Activated B cell treated with CpG ODN at 0.5 μM for 24 hours (primary cell): ENCODE data around the gene TOM1. TPM values are rescaled to one million over a fixed set of nuclear protein-coding genes. Genes with fewer than 3 reads are reported as not detected.

Source experiments
- ATAC-seq: fragments of 200-7000 bp; cut with Tn5 transposase; one replicate; pipeline ENCODE4 v1.10.0; 2021; ENCODE audit warnings: low read depth, mild to moderate bottlenecking, moderate library complexity
- CTCF ChIA-PET: fragments of 350-600 bp; sonication (Branson Sonifier 250); formaldehyde crosslinking; loops from one replicate; lab custom pipeline; 2021; ENCODE audit warnings: antibody characterized with exemption; lab: Charles Lee
- POLR2A ChIA-PET: fragments of 350-600 bp; sonication (Branson Sonifier 250); formaldehyde crosslinking; loops from one replicate; lab custom pipeline; 2021; ENCODE audit warnings: antibody characterized with exemption; lab: Charles Lee
- DNase-seq: peaks from one replicate; pipeline ENCODE4 v3.0.0; 2022
- H3K27ac Mint-ChIP-seq: one replicate; pipeline ENCODE4 v1.8.0; 2020; ENCODE audit warnings: mixed read lengths
- H3K27me3 Mint-ChIP-seq: one replicate; pipeline ENCODE4 v1.8.0; 2021; ENCODE audit warnings: mixed read lengths
- H3K36me3 Mint-ChIP-seq: one replicate; pipeline ENCODE4 v1.8.0; 2021; ENCODE audit warnings: low read depth, mixed read lengths
- H3K4me1 Mint-ChIP-seq: one replicate; pipeline ENCODE4 v1.8.0; 2021; ENCODE audit warnings: mixed read lengths
- H3K4me3 Mint-ChIP-seq: one replicate; pipeline ENCODE4 v1.8.0; 2020; ENCODE audit warnings: mild to moderate bottlenecking, mixed read lengths
- H3K9me3 Mint-ChIP-seq: one replicate; pipeline ENCODE4 v1.8.0; 2020; ENCODE audit warnings: mixed read lengths
- intact Hi-C: fragments of 100-400 bp; cut with micrococcal nuclease; formaldehyde crosslinking; loops from one replicate; pipeline ENCODE4 v1.15.1; 2024
- total RNA-seq: library from RNA; stranded (reverse); gene quantifications from 2 replicates; pipeline ENCODE4 v1.2.3, GENCODE V29; 2022
- TF ChIP-seq, protein P1 (sequence below): fragments of 200-600 bp; IDR thresholded peaks from one replicate; pipeline ENCODE4 v1.8.0; 2022; ENCODE audit warnings: antibody characterized with exemption, mild to moderate bottlenecking

TOM1 gene
- total RNA-seq, 1 donor from 2014 or later, result 40.8 TPM

DNA sequence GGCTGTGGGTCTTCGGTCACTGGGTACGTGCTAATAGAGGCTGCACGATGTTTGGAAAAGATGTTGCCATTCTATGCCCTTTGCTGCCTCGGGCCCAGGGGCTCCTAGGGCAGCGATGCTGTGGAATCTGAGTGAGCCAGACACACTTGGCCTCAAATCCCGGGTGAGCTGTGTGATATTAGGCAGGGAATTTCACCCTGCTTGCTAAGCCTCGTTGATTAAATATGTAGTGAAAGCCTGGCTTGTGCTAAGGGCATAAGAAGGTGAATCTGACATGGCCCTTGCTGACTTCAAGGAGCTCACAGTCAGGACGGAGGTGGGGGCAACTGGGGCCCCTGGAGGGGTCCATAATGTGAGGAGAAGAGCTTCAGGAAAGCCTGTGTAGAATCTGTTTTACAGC, 75.8 kb downstream of the TOM1 start:
- TF ChIP-seq, protein P1, sequence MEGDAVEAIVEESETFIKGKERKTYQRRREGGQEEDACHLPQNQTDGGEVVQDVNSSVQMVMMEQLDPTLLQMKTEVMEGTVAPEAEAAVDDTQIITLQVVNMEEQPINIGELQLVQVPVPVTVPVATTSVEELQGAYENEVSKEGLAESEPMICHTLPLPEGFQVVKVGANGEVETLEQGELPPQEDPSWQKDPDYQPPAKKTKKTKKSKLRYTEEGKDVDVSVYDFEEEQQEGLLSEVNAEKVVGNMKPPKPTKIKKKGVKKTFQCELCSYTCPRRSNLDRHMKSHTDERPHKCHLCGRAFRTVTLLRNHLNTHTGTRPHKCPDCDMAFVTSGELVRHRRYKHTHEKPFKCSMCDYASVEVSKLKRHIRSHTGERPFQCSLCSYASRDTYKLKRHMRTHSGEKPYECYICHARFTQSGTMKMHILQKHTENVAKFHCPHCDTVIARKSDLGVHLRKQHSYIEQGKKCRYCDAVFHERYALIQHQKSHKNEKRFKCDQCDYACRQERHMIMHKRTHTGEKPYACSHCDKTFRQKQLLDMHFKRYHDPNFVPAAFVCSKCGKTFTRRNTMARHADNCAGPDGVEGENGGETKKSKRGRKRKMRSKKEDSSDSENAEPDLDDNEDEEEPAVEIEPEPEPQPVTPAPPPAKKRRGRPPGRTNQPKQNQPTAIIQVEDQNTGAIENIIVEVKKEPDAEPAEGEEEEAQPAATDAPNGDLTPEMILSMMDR, result no peak
- H3K36me3 Mint-ChIP-seq, result no peaks in the 10 kb centered on the region
- peaks cover 47% of the 10 kb centered on the region for H3K4me1 Mint-ChIP-seq
- ChIA-PET POLR2A (interaction anchor here (0.5 to 3.4 kb wide), 8 partner anchors 17 to 44 kb away, joined by 3 to 43 read pairs (median 4); no protein-coding TSS in a partner anchor), CTCF (interaction anchor here (1.0 kb wide), 2 partner anchors 23 to 35 kb away, joined by 4 to 6 read pairs; no protein-coding TSS in a partner anchor)
- ATAC-seq (no peak), DNase-seq (no peak)
- H3K9me3 Mint-ChIP-seq, result no peaks in the 10 kb centered on the region
- H3K27ac Mint-ChIP-seq, result peak overlapping the region; percentile 21
- intact Hi-C loops, result no loop called here
- no peaks in the 10 kb centered on the region for H3K27me3 Mint-ChIP-seq
- H3K4me3 Mint-ChIP-seq, result no peak overlapping the region

DNA sequence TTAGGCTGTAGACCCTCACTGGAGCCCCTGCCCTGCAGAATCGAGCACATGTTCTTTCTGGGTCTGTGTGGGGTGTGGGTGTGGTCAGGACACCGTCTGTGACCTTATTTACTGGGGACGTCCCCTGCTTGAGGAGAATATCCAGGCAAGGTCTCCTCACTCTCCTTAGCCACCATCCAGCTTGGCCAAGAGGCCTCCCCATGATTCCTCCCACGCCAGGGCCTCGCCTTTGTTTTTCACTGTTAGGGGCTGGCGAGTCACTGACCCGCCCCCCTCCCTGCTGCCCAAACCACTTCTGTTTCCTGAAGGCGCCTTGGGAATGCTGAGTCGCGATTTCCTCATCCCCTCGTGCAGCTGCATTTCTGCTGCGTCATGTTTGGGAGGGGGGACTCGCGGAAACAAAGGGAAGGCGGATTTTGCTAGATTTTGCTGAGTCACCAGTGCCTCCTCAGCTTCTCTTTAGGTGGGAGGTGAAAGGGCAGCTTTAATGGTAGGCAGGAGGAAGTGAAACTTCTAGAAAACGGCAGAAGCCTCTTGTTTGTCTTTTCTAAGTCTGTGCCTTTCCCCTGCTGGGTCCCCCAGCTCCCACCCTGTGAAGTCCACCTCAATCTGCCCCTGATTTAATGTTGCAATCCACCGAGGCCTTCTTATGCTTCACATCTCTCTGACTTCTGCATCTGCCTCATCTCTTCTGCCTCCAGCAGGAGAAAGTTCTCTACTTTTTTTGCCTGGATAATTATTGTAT, 77.2 kb downstream of the TOM1 start:
- ATAC-seq (peak; percentile 78), DNase-seq (peak; percentile 44)
- TF ChIP-seq, protein P1, result no peak
- CTCF ChIA-PET, result interaction anchor here (0.7 to 2.3 kb wide), 3 partner anchors 24 to 33 kb away, joined by 3 to 7 read pairs (median 3); no protein-coding TSS in a partner anchor
- Mint-ChIP-seq H3K9me3 (no peaks in the 10 kb centered on the region), H3K27me3 (no peaks in the 10 kb centered on the region), H3K27ac (peak overlapping the region; percentile 86), H3K4me1 (peaks cover 49% of the 10 kb centered on the region), H3K4me3 (peak overlapping the region; percentile 59), H3K36me3 (no peaks in the 10 kb centered on the region)
- POLR2A ChIA-PET, result interaction anchor here (0.7 to 3.4 kb wide), 12 partner anchors 8 to 77 kb away, joined by 3 to 43 read pairs (median 6); partner anchors contain the start of genes MCM5 and TOM1
- intact Hi-C loops, result loop anchor here (1.0 kb wide), 4 partner anchors 10 to 33 kb away; partner anchors contain the start of gene MCM5

DNA sequence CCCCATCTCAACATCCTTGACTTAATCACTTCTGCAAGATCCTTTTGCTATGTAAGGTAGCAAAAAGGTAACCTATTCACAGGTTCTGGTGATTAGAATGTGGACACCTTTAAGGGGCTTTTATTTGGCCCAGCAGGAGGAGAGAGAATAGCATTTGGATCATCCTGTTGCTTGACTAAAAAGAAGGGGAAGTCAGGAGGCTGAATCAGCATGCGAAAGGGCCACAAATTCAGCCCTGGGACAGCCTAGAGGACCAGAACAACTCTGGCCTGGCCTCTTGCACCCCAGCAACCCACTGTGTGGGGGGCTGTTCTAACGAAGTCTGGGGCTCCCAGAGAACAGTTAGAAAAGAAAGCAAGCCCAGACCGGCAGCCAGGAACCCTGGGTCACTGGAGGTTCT, 78.0 kb downstream of the TOM1 start:
- intact Hi-C loops, result loop anchor here (1.0 kb wide), 4 partner anchors 10 to 33 kb away; partner anchors contain the start of gene MCM5
- CTCF ChIA-PET, result interaction anchor here (2.3 kb wide), 1 partner anchor 32 kb away, joined by 7 read pairs; no protein-coding TSS in a partner anchor
- Mint-ChIP-seq H3K36me3 (no peaks in the 10 kb centered on the region), H3K4me3 (peak overlapping the region; percentile 59), H3K27ac (peak overlapping the region; percentile 86), H3K4me1 (peaks cover 47% of the 10 kb centered on the region), H3K9me3 (no peaks in the 10 kb centered on the region), H3K27me3 (no peaks in the 10 kb centered on the region)
- POLR2A ChIA-PET, result interaction anchor here (0.7 to 3.4 kb wide), 8 partner anchors 9 to 33 kb away, joined by 3 to 43 read pairs (median 9); partner anchors contain the start of gene MCM5
- TF ChIP-seq, protein P1, result no peak
- no peak for ATAC-seq
- no peak for DNase-seq

DNA sequence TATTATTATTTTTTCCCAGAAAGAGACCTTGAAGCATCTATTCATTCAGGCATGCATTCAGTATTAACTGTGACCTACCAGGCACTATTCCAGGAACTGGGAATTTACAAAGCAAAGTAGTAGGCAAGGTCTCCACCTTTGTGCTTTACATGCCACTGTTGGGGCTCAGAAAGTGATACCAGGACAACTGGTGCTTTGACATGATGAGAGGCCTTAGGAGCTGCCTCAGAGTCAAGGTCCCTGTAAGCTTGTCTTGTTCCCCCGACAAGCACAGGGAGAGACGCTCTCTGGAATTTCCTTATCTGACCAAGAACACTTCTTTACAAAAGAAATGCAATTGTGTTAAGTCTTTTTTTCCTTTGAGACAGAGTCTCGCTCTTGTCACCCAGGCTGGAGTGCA, 78.9 kb downstream of the TOM1 start:
- POLR2A ChIA-PET, result no interaction called here
- Mint-ChIP-seq H3K27me3 (no peaks in the 10 kb centered on the region), H3K4me3 (no peak overlapping the region), H3K27ac (no peak overlapping the region), H3K9me3 (no peaks in the 10 kb centered on the region), H3K36me3 (no peaks in the 10 kb centered on the region), H3K4me1 (peaks cover 47% of the 10 kb centered on the region)
- intact Hi-C loops, result no loop called here
- TF ChIP-seq, protein P1, result no peak
- ATAC-seq (no peak), DNase-seq (no peak)
- CTCF ChIA-PET, result interaction anchor here (2.3 kb wide), 1 partner anchor 31 kb away, joined by 7 read pairs; no protein-coding TSS in a partner anchor
